SIG-M5 treated with dmso at 0.1 percent for 504 hours (cell line): ENCODE measurements around the gene USP12.
"Not testable (repeated sequence)": the region's sequence is repeated elsewhere in the genome, so short reads cannot be mapped to it uniquely, and the experiment has no call there.

Source experiments
- DNase-seq: peaks from one replicate; lab custom pipeline; 2025; ENCODE audit not compliant: unreplicated experiment; lab: John Stamatoyannopoulos, UW

Gene USP12

DNA sequence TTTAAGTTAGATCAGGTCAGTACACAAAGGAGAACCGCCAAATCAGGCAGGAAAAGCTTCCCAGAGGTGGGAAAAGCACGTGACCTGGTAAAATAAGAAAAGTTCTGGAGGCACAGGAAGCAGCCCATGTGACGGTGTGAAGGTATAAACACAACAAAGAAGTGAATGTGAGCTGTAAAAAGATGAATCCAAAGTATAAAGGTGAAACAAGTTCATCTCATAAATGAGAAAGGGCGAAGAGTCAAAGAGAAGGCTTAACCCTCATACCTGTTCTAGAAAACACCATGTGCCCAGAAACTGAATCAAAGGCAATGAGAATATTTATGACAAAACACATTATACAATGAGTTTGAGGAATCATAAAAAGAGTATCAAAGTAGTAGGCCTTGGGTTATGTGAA is 47.0 kb downstream of the USP12 start:
- no peak for DNase-seq

- not testable (repeated sequence) for DNase-seq
Observed at GRCh38 chr13:27123445-27123844, 48.2 kb downstream of the USP12 start.

GRCh38 chr13:27122036-27122435 is 49.6 kb downstream of the USP12 start:
- no peak for DNase-seq

DNA sequence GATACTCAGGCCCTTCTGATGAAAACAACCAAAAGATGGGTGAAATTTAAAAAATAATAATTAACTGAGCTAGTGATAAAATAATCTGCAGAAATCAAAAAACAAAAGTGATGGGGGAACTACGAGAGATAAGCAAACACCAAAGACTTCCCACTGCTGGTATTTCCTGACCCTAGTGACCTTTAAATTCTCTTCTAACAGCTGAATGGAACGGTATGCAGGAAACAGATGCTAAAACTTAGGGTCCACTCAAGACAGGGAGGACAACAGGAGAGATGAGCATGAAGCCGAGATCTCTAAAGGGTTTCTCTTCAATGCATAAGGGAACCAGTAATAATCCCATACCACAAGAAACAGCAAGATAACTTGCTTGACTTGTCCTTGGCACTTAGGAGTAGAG is 50.8 kb downstream of the USP12 start:
- no peak for DNase-seq

DNA sequence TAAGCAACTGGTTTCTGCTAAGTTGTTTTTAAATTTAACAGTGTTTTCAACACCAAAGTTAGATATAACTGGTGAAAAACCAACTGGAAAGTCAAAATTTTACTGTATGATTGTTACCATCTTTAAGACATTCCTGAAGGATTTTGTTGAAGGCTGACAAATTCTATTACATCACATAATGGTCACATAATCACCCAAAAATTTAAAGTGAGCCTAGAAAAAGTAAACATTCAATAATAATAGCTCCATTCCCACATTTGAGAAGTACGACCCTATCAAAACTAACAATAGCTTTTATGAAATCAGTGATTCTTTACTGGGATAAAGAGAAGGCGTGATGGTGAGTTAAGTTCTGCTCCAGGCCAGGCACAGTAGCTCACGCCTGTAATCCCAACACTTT is 51.6 kb downstream of the USP12 start:
- DNase-seq = no peak

DNA sequence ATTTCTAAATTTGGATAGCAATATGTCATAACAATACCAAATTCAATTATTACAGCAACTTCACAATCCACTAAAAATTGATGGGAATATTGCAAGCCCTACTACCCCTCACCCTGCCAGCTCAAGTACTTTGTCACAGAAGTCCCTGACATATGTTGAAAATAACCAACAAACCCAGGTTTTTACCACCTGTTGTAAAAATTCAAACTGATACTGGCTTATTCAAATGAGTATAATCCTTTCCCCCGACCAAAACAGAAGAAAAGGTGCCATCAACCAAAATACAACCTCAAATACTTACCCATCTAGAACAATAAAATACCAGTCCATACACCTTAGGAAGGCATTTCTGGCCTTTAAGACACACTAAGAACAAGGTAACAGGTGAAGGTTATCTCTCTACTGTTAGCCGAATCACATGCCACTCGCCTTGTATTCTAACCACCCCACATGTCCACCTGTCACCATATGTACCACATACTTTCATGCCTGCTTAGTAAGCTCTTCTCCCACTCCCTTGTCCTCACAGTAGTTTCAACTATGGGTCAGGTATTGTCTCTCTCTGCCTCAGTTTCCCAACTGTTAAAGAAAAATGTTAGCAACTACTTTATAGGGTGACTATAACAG is 53.1 kb downstream of the USP12 start:
- DNase-seq = no peak

DNA sequence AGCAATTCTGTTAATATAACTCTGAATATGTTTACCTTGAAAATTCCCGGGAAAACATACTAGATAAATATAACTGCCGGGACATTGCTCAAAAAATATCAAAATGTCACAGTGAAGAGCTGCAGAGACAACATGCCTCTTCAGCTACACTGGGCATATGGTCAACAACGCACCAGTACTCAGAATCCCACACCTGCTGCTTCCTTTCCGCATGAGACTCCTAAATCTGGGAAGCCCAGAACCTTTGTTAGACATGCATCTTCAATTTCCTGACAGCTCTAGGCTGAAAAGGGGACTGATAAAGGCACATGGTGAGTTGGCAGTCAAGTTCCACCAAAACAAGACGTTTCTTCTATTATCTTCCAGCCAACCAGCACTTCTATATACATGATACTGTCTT is 53.7 kb downstream of the USP12 start:
- DNase-seq = no peak

- no peak for DNase-seq
Observed at GRCh38 chr13:27117158-27117557, 54.5 kb downstream of the USP12 start.

GRCh38 chr13:27113436-27113835 is 58.2 kb downstream of the USP12 start:
- no peak for DNase-seq

DNA sequence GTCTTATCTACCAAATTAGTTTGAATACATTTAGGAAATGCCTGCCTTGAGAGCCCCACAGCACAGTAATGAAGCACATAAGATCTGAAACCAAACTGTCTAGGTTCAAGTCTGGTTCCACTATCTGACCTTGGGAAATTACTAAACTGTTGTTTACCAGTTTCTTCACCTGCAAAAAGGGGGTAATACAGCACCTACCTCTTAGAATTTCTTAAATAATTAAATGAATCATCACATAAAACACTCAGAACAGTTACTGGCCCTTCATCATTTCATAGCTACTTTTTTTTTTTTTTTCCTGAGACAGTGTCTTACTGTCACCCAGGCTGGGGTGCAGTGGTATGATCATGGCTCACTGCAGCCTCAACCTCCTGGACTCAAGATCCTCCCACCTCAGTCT is 59.6 kb downstream of the USP12 start:
- no peak for DNase-seq

GRCh38 chr13:27110056-27110746 is 61.4 kb downstream of the USP12 start:
- no peak for DNase-seq

GRCh38 chr13:27106144-27106543 is 65.5 kb downstream of the USP12 start:
- DNase-seq = no peak

DNA sequence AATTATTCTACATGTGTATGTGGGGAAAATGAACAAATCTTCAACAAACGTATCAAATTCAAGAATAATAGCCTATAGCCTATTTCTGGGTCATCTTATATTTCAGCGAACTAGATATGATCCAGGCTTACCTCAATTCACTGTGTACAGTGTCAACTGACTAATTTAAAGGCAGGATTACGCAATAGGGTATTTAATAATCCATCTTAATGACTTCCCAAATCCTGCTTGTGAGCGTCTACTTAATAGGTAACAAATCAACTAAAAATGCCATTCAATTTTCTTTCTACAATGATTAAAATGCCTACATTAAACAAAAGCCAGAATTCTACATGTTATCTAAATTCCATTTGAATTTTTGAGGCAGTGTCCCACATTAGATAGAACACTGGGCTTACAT is 67.0 kb downstream of the USP12 start:
- DNase-seq = no peak

DNA sequence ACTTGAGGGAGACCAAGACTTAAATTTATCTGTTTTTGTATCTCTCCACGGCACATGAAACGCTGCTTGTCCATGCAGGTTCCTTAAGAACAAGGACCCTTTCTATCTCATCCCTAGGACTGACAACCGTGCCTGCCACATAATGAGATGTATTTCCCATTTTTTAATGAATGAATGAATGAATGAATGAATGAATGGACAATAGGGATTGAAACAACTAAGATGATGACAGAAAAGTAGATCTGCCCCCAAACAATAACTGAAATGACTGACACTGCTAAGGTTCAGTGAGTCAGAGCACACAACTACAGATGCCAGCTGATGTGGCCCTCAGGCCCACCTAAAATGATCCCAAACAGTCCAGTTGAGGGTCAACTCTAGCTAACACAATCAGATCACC is 69.8 kb downstream of the USP12 start:
- no peak for DNase-seq

- DNase-seq = no peak
Observed at GRCh38 chr13:27101289-27101688, 70.3 kb downstream of the USP12 start.

DNA sequence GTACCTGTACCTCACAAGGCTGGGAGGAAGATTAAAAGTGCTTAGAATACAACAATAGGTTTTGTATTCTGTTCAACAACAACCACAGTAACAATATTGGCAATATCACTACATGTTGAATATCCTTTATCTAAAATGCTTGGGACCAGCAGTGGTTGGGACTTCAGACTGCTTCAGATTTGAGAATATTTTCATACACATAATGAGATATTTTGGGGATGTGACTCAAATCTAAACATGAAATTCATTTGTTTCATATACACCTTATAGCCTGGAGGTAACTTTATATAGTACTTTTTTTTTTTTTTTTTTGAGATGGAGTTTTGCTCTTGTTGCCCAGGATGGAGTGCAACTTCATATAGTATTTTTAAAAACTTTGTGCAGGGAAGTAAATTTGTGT is 73.9 kb downstream of the USP12 start:
- DNase-seq = no peak

GRCh38 chr13:27091451-27091850 is 80.2 kb downstream of the USP12 start:
- DNase-seq = no peak

GRCh38 chr13:27088619-27089018 is 83.0 kb downstream of the USP12 start:
- DNase-seq = no peak

DNA sequence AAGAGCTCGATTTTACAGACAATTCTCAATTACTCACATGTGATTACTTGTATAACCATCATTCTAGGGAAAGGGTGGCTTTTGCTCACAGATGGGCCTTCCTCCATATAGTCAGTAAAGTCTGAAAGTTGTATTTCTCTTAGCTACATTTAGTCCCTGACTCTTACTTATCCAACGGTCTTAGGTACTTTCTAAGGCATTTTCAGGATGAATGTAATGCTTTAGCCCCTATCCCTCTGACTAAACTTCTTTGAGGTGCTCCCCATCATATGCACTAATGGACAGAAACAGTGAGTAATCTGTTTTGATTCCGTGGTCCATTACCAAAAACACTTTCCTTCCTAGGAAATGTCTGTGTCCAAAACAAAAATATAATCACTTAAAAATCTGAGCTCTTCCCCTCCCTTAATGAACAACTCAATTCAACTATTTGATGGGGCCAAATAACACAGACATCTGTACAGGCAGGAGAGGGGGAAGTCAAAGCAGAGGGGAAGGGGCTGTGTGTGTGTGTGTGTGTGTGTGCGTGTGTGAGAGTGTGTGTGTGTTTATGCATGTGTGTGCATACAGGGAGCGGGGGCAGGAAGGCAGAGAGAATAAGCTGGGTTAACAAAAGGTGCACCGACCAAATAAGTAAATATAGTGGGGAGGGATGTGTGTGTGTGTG is 84.9 kb downstream of the USP12 start:
- DNase-seq = no peak

GRCh38 chr13:27083183-27083582 is 88.4 kb downstream of the USP12 start:
- no peak for DNase-seq

- DNase-seq = no peak
Observed at GRCh38 chr13:27081893-27082679, 89.5 kb downstream of the USP12 start.
